ENCODE measurements around the gene OAF.
"Not testable (repeated sequence)": the region's sequence is repeated elsewhere in the genome, so short reads cannot be mapped to it uniquely, and the experiment has no call there.

Gene OAF

GRCh38 chr11:120273432-120273831 is 62.6 kb downstream of the OAF start:
- no peak for DNase-seq (ENCODE audit: low read depth, low spot score)
- H3K4me3 ChIP-seq (ENCODE audit: low read depth, low read length), result no peak overlapping the region
- in situ Hi-C loops (cut with HindIII; ENCODE audit: low sequenced_read_pairs), result no loop called here
- TF ChIP-seq CTCF (IDR thresholded peaks at IDR 0.05; ENCODE audit: low read depth, low read length), result no peak

- H3K4me3 ChIP-seq (ENCODE audit: low read depth, low read length); DNase-seq (ENCODE audit: low read depth, low spot score); in situ Hi-C loops (cut with HindIII; ENCODE audit: low sequenced_read_pairs): not testable (repeated sequence)
Measured at GRCh38 chr11:120273956-120274355, 63.1 kb downstream of the OAF start.

GRCh38 chr11:120279502-120279901 is 68.7 kb downstream of the OAF start:
- no peak overlapping the region for H3K4me3 ChIP-seq (ENCODE audit: low read depth, low read length)
- DNase-seq (ENCODE audit: low read depth, low spot score), result no peak
- in situ Hi-C loops (cut with HindIII; ENCODE audit: low sequenced_read_pairs), result no loop called here
- no peak for TF ChIP-seq CTCF (IDR thresholded peaks at IDR 0.05; ENCODE audit: low read depth, low read length)
